ENCODE data around the gene SLC4A9. TPM values are rescaled to one million over a fixed set of nuclear protein-coding genes. Genes with fewer than 3 reads are reported as not detected.

SLC4A9 gene
- total and polyA plus RNA-seq, 2 experiments from 2014 or later, result not detected

DNA sequence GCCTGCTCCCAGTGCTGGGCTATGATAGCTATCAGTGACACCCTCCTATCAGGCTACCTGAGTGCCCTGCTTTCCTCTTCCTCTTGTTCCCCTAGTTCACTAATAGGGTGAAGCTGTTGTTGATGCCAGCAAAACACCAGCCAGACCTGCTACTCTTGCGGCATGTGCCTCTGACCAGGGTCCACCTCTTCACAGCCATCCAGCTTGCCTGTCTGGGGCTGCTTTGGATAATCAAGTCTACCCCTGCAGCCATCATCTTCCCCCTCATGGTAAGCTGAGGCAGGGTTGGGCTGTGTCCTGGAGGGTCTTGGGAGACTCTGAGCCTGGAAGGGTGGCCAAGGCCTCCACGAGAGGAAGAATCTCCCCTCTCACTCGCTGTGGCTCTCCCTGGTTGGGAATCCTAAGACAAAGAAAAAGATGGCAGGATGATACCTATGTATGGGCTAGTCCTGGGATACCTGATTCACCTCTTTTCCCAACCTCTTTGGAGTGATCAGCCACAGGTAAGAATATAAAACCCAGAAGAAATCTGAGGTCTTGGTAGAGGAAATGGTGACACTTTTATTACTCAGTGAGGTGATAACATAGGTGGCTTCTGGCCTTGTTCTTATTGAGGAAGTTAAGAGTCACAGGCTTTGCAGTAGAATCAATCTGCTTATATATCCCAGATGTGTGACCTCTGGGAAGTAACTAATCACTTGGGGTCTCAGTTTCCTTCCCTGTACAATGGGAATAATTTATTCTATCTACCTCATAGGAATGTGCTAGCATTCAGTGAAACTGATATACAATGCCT is 11.6 kb downstream of the SLC4A9 start:
- H3K79me2 ChIP-seq (ENCODE audit: insufficient read depth), result no peaks in the 10 kb centered on the region
- H4K20me1 ChIP-seq (ENCODE audit: insufficient read depth), result no peaks in the 10 kb centered on the region
- no peaks in the 10 kb centered on the region for H3K27me3 ChIP-seq (replicated peaks; ENCODE audit: insufficient read depth)
- no peak overlapping the region for H3K4me2 ChIP-seq (ENCODE audit: unreplicated experiment)
- H3K9me2 ChIP-seq (ENCODE audit: insufficient read depth), result no peaks in the 10 kb centered on the region
- no peak for DNase-seq
- TF ChIP-seq EZH2 (IDR thresholded peaks at IDR 0.05; ENCODE audit: insufficient read depth, poor library complexity, severe bottlenecking), result no peak
- no peak for TF ChIP-seq EZH2phosphoT487 (IDR thresholded peaks at IDR 0.05; ENCODE audit: insufficient read depth, low read depth)
- in situ Hi-C loops (cut with MboI), result no loop called here
- H3K9me3 ChIP-seq (ENCODE audit: low read depth), result no peaks in the 10 kb centered on the region
- no peak overlapping the region for H3K4me3 ChIP-seq
- H2AFZ ChIP-seq, result no peak overlapping the region
- H3K27ac ChIP-seq, result no peak overlapping the region
- no peak overlapping the region for H3K9ac ChIP-seq
- H3F3A ChIP-seq (ENCODE audit: insufficient read depth), result no peaks in the 10 kb centered on the region
- H3K36me3 ChIP-seq (ENCODE audit: low read depth), result no peaks in the 10 kb centered on the region
- H3K4me1 ChIP-seq (ENCODE audit: insufficient read depth), result 0 out of 2 replicates have a peak, but pooled peaks cover 3% of the 10 kb centered on the region
- WGBS, 2 experiments (ENCODE audit: low coverage in 1 of 2, low lambda C conversion rate in 2 of 2, missing lambda C conversion rate in 2 of 2), result 59 to 82% methylated on average over 3 of the region's 3 CpGs

DNA sequence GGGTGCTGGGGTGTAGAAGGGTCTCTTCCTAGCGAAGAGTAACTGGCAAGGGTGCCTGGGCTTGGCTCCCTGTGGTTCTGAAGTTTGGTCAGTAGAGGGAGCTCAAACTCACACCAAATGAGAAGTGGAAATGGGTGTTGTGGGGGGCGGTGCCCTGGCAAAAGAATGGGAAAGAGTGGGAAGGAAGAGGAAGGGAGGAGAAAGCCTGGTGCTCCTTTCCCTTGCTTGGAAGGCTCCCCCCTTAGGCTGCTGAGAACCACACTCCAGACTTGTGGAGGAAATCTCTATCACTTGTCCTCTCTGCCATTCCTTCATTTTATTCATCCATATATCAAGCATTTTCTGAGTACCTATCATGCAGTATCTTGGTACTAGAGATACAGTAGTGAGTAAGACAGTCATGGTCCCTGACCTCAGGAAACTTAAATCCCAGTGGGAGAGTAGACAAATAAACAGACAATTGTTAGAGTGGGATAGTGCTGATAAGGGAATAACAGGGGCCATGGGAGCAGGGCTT is 13.0 kb downstream of the SLC4A9 start:
- Histone ChIP-seq H2AFZ (peak overlapping the region; percentile 75), H3K9ac (no peak overlapping the region), H3K9me3 (ENCODE audit: low read depth) (no peaks in the 10 kb centered on the region), H3K9me2 (ENCODE audit: insufficient read depth) (no peaks in the 10 kb centered on the region), H3K4me1 (ENCODE audit: insufficient read depth) (0 out of 2 replicates have a peak, but pooled peaks cover 3% of the 10 kb centered on the region), H3K4me3 (no peak overlapping the region), H3K4me2 (ENCODE audit: unreplicated experiment) (no peak overlapping the region), H3F3A (ENCODE audit: insufficient read depth) (no peaks in the 10 kb centered on the region), H3K27ac (no peak overlapping the region), H3K36me3 (ENCODE audit: low read depth) (no peaks in the 10 kb centered on the region), H4K20me1 (ENCODE audit: insufficient read depth) (no peaks in the 10 kb centered on the region), H3K79me2 (ENCODE audit: insufficient read depth) (no peaks in the 10 kb centered on the region), H3K27me3 (replicated peaks; ENCODE audit: insufficient read depth) (no peaks in the 10 kb centered on the region)
- in situ Hi-C loops (cut with MboI), result no loop called here
- 9 to 25% methylated on average over 1 to 2 of the region's 2 CpGs for WGBS, 2 experiments (ENCODE audit: low coverage in 1 of 2, low lambda C conversion rate in 2 of 2, missing lambda C conversion rate in 2 of 2)
- peak; percentile 78 for DNase-seq
- TF ChIP-seq EZH2phosphoT487 (IDR thresholded peaks at IDR 0.05; ENCODE audit: insufficient read depth, low read depth) (no peak), EZH2 (IDR thresholded peaks at IDR 0.05; ENCODE audit: insufficient read depth, poor library complexity, severe bottlenecking) (no peak)

DNA sequence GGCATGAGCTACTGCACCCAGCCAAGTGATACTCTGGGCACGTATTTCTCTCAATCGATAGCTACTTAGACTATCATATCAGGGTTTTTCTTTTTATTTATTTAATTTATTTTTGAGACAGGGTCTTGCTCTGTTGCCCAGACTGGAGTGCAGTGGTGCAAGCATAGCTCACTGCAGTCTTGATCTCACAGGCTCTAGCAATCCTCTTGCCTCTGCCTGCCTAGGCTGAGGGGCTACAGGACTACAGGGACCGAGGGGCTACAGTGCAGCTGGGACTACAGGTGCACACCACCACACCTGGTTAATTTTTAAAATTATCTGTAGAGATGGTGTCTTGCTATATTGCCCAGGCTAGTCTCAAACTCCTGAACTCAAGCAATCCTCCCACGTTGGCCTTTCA is 21.4 kb downstream of the SLC4A9 start:
- no peaks in the 10 kb centered on the region for H3K36me3 ChIP-seq (ENCODE audit: low read depth)
- no peaks in the 10 kb centered on the region for H4K20me1 ChIP-seq (ENCODE audit: insufficient read depth)
- no peaks in the 10 kb centered on the region for H3K9me3 ChIP-seq (ENCODE audit: low read depth)
- H3K9me2 ChIP-seq (ENCODE audit: insufficient read depth), result no peaks in the 10 kb centered on the region
- DNase-seq, result no peak
- H3K4me1 ChIP-seq (ENCODE audit: insufficient read depth), result no peaks in the 10 kb centered on the region
- WGBS, 2 experiments (ENCODE audit: low coverage in 1 of 2, low lambda C conversion rate in 2 of 2, missing lambda C conversion rate in 2 of 2), result 67 to 79% methylated on average over 4 of the region's 4 CpGs
- no peaks in the 10 kb centered on the region for H3F3A ChIP-seq (ENCODE audit: insufficient read depth)
- in situ Hi-C loops (cut with MboI), result no loop called here
- no peak for TF ChIP-seq EZH2 (IDR thresholded peaks at IDR 0.05; ENCODE audit: insufficient read depth, poor library complexity, severe bottlenecking)
- TF ChIP-seq EZH2phosphoT487 (IDR thresholded peaks at IDR 0.05; ENCODE audit: insufficient read depth, low read depth), result no peak
- H3K79me2 ChIP-seq (ENCODE audit: insufficient read depth), result no peaks in the 10 kb centered on the region
- H3K27ac ChIP-seq, result no peak overlapping the region
- H3K27me3 ChIP-seq (replicated peaks; ENCODE audit: insufficient read depth), result no peaks in the 10 kb centered on the region
- H2AFZ ChIP-seq, result no peak overlapping the region
- no peak overlapping the region for H3K4me3 ChIP-seq
- H3K4me2 ChIP-seq (ENCODE audit: unreplicated experiment), result no peak overlapping the region
- no peak overlapping the region for H3K9ac ChIP-seq

DNA sequence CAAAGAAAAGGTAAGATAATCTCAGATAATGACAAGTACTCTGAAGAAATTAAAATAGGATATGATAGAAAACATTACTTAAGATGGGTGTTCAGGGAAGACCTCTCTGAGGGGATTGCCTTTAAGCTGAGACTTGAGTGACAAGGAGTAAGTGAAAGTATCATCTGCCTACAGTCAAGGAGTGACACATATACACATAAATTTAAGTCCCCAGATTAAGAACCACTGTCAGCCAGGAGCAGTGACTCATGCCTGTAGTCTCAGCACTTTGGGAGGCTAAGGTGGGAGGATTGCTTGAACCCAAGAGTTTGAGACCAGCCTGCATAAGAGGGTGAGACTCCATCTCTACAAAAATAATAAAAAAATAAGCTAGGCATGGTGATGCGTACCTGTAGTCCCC is 22.0 kb downstream of the SLC4A9 start:
- H3K36me3 ChIP-seq (ENCODE audit: low read depth), result no peaks in the 10 kb centered on the region
- H3K27ac ChIP-seq, result no peak overlapping the region
- WGBS, 2 experiments (ENCODE audit: low coverage in 1 of 2, low lambda C conversion rate in 2 of 2, missing lambda C conversion rate in 2 of 2), result 81 to 92% methylated on average over 1 of the region's 1 CpG
- H4K20me1 ChIP-seq (ENCODE audit: insufficient read depth), result no peaks in the 10 kb centered on the region
- H2AFZ ChIP-seq, result no peak overlapping the region
- no peaks in the 10 kb centered on the region for H3F3A ChIP-seq (ENCODE audit: insufficient read depth)
- H3K9ac ChIP-seq, result no peak overlapping the region
- in situ Hi-C loops (cut with MboI), result no loop called here
- no peak for DNase-seq
- H3K9me3 ChIP-seq (ENCODE audit: low read depth), result no peaks in the 10 kb centered on the region
- no peak for TF ChIP-seq EZH2phosphoT487 (IDR thresholded peaks at IDR 0.05; ENCODE audit: insufficient read depth, low read depth)
- no peak for TF ChIP-seq EZH2 (IDR thresholded peaks at IDR 0.05; ENCODE audit: insufficient read depth, poor library complexity, severe bottlenecking)
- no peaks in the 10 kb centered on the region for H3K4me1 ChIP-seq (ENCODE audit: insufficient read depth)
- no peaks in the 10 kb centered on the region for H3K27me3 ChIP-seq (replicated peaks; ENCODE audit: insufficient read depth)
- H3K4me3 ChIP-seq, result no peak overlapping the region
- no peak overlapping the region for H3K4me2 ChIP-seq (ENCODE audit: unreplicated experiment)
- no peaks in the 10 kb centered on the region for H3K9me2 ChIP-seq (ENCODE audit: insufficient read depth)
- H3K79me2 ChIP-seq (ENCODE audit: insufficient read depth), result no peaks in the 10 kb centered on the region
